GM18520 (cell line): ENCODE data around the gene PEAK3.
"Not testable (repeated sequence)": the region's sequence is repeated elsewhere in the genome, so short reads cannot be mapped to it uniquely, and the experiment has no call there.

Experiments used
- ATAC-seq: cut with Tn5 transposase; IDR thresholded peaks from one replicate; pipeline ENCODE4 v1.9.1; 2021; ENCODE audit not compliant: unreplicated experiment

Gene PEAK3

DNA sequence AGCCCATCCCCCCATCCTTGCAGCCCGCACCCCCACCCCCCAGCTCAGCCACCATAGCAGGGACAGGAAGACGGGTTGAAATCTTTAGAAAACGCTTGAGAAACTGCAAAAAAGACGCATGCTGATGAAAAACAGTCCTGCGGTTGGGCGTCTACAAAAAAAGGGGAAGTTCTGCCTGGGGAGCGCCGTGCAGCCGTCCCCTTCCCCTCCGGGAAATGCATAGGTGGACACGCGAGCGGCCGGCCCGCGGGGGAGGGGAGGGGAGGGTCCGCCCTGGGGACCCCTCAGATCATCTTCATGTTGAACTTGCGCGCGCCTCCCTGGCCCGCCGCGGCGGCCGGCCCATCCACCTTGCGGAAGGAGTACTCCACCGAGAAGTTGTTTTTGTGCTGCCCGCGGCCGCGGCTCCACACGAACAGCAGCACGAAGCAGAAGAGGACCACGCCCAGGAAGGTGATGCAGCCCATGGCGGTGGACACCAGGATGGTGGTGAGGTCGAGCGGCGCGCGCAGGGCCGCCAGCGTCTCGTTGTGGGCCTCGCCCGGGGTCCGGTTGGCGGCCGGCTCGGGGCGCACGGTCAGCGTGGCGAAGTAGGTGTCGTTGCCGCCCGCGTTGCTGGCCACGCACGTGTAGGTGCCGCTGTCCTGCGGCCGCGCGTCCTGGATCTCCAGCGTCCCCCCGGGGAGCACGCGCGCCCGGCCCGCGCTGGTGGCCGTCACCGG, 7.9 kb upstream of the PEAK3 start:
- ATAC-seq, result no peak

DNA sequence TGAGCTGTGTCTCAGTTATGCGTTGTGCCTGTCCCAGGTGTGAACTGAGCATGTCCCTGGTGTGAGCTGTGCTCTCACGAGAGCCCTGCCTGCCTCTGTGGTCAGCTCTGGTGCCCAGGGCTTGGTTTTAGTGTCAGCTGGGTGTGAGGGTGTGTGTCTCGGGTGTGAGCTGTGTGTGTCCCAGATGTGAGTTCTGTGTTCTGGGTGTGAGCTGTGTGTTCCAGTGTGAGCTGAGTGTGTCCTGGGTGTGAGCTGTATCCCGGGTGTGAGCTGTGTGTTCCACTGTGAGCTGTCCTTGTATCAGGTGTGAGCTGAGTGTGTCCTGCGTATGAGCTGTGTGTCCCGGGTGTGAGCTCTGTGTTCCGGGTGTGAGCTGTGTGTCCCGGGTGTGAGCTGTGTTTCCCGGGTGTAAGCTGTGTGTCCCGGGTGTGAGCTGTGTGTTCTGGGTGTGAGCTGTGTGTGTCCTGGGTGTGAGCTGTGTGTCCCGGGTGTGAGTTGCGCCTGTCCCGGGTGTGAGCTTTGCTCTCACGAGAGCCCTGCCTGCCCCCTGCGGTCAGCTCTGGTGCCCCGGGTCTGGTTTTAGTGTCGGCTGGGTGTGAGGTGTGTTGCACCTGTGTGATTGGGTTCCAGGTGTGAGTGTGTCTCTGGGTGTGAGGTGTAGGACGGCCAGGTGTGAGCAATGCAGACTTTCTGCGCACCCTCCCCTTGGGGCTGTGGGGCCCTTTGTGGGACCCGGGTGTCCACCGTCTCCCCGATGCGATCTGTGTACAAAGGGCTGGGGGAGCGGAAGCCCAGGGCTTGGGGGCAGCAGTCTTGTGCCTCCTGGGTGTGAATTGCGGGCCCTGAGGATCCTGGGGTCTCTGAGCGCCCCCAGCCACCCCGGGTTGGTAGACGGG, 7.1 kb upstream of the PEAK3 start:
- ATAC-seq, result no peak

DNA sequence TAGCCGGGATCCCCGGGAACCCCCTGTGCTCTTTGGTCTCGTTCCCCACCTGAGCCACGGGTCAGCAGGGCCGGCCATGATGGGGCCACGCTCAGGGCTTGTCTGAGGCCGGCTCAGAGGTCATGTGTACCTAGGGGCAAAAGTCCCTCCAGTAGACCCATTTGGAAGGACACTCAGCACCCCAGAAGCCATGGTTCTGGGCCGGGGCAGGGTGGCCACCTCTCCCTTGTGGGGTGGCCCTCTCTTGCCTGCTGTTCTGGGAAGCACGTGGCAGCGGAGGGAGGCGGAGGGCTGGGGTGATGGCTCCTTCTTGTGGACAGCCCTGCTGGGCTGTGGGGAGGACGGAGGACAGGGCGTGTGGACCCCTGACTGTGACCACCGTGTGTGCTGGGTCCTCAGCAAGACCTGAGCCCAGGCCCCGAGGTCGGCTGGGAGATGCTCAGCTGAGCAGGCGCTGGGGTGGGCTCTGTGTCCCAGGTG, 6.4 kb upstream of the PEAK3 start:
- no peak for ATAC-seq

DNA sequence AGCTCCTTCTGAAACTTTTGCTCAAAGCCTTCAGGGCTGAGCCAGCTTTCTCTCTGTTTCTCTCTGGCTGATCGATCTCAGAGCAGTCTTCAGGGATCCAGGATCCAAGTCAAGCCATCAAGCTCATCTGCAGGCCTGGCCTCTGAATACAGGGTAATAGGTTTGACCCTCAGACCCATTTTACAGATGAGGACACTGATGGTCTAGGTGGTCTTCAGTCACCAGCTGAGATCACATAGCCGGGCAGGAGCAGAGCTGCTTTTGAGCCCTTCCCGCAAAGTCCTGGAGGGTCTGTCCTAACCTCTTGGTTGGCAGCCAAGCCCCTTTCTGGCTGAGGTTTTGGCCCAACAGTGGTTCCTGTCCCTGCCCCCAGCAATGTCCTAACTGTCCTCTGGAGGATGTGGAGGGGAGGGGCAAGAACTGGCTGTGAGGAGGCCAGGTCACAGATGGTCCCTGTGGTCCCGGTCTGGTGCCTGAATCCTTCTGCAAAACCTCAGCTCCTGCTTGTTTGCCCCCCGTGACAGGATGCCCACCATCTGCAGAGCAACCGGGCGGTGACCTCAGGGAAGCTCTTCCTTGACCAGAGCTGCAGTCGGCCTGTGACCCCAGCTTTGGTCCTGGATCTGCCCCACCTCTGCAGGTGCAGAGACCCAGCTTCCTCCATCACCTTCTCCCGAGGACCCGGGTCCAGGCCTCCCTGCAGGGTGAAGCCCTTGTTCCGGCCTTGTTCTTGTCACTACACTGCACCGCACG, 5.8 kb upstream of the PEAK3 start:
- no peak for ATAC-seq

DNA sequence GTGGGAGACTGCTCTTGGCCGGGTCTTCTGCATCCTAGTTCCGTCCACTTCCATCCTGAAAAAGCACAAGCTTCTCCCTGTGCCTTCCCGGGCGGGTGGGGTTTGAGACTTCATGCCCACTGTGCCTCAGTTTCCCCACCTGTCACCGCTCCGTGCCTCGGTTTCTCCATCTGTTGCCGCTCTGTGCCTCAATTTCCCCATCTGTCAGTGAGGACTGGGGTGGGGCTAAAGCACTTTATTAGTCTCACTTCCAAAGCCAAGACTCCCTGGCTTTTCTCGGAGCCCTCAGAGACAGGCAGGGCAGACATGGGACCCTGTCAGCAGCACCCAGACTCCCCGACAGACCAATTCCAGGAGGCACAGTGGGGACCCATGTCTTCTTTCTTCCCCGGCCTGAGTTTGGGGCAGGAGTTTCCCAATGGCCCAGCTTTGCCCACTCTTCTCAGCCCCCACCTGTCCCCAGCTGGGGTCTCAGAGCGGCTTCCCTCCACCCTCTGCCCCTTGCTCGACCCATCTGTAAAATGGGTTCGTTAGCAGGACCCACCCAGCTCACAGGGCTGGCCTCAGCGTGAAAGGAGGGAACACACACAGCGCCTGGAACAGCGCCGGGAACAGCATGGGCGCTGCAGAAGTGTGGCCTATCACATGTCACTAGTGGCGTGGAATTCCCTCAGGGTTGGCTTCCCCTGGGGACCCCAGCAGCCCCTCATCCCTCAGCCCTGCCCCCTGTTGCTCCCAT, 4.6 kb upstream of the PEAK3 start:
- ATAC-seq, result no peak

DNA sequence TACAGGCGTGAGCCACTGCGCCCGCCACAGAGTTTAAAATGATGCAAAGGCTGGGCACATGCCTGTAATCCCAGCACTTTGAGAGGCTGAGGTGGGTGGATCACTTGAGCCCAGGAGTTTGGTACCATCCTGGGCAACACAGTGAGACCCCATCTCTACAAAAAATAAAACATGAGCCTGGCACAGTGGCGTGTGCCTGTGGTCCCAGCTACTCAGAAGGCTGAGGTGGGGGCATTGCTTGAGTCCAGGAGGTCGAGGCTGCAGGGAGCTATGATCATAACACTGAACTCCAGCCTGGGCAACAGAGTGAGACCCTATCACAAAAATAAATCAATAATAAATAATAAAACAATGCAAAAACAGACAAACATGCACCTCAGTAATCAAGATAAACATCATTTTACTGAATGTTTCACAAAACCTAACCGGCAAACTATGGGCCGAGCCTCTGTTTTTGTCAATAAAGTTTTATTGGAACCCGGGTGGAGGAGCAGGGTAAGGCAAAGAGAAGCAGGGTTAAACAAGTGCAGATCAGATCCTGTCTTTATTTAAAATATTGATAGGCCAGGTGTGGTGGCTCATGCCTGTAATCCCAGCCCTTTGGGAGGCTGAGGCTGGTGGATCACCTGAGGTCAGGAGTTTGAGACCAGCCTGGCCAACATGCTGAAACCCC, 2.0 kb upstream of the PEAK3 start:
- no peak for ATAC-seq

DNA sequence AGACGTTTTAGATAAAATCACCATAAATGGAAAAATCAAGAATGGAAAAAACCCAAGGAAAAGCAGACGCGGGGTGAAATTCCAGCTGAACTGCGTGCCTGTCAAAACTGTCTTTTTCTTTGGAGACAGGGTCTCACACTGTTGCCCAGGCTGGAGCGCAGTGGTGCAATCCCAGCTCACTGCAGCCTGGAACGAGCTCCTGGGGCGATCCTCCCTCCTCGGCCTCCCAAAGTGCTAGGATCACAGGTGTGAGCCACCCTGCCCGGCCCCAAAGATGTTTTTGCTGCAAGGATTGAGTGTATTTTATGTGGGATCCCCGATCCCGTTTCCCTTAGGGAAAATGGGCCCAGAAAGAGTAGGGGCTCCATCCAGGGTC, 875 bp upstream of the PEAK3 start:
- ATAC-seq, result no peak

DNA sequence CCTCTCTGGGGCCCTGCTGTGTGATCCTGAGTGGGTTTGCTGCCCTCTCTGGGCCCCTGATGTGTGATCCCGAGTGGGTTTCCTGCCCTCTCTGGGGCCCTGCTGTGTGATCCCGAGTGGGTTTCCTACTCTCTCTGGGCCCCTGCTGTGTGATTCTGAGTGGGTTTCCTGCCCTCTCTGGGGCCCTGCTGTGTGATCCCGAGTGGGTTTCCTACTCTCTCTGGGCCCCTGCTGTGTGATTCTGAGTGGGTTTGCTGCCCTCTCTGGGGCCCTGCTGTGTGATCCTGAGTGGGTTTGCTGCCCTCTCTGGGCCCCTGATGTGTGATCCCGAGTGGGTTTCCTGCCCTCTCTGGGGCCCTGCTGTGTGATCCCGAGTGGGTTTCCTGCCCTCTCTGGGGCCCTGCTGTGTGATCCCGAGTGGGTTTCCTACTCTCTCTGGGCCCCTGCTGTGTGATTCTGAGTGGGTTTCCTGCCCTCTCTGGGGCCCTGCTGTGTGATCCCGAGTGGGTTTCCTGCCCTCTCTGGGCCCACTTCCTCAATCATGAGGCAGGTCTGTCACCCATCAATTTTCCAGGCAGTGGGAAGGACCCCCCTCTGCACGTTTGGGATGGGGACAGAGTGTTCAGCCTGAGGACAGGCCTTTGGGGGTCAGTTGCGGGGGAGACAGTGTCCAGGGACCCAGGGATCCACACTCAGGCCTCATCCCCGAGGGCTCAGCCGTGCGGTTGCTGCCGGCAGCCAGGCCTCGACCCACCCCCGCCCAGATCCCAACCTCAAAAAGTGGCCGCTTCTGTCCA, 512 bp downstream of the PEAK3 start:
- ATAC-seq, result not testable (repeated sequence)

DNA sequence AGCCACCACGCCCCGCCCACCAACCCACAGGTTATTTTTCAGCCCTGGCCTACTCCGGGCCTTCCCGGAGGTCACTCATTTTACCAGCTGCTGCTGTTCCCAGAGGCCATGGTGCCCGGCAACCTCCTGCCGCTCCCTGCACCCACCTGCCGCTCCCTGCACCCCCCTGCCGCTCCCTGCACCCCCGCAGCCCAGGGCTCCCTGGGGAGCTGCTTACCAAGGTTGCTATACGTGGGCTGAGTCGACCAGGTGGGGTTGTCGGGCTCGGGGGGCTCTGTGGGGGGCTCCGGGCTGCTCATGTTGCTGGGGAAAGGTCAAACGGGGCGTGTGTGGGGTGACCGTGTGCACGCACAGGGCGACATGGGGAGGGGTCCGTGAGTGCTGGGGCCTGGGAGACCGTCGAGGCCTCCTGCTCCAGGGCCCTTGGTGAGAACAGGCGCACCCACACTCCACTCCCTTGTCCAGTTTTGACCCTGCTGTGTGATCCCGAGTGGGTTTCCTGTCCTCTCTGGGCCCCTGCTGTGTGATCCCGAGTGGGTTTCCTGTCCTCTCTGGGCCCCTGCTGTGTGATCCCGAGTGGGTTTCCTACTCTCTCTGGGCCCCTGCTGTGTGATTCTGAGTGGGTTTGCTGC, 1.2 kb downstream of the PEAK3 start:
- ATAC-seq, result no peak

DNA sequence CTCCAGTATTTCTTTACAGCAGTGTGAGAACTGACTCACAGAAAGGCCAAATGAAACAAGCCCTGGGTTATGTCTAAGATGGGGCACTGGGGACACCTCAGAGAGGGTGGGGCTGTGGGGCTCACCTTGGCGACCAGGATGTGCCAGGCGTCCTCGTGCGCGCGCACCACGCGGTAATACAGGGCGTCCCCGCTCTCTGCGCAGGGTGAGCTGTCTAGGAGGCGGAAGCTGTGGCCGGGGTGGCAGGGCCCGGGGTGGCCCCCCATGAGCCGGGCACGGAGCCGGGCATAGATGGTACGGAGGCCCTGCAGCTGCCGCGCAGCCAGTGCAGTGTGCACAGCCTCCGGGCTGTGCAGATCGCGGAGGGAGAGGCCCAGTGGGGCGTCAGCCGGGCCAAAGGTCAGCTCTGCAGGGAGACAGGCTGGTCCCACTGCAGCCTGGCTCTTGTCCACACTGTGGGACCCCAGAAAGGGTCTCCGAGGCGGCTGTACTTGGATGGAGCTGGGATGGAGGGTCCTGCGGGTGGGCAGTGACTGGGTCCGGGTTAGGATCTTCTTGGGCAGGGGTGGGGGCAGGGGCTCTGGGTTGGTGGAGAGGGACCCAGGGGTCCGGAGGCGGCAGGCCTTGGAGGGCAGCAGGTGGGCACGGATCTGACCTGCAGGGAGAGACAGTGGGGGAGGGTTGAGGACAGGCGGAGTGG, 3.4 kb downstream of the PEAK3 start:
- ATAC-seq, result no peak

DNA sequence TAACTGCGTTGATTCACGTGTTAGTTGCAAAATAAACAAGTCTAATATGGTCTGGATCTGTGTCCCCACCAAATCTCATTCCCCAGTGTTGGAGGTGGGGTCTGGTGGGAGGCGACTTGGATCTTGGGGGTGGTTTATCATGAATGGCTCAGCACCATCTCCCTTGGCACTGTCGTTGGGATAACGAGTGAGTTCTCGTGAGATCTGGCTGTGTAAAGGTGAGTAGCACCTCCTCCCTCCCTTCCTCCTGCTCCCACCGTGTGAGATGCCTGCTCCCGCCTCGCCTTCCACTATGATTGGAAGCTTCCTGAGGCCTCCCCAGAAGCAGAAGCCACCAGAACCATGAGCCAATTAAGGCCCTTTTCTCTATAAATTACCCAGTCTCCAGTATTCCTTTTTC, 4.8 kb downstream of the PEAK3 start:
- no peak for ATAC-seq

DNA sequence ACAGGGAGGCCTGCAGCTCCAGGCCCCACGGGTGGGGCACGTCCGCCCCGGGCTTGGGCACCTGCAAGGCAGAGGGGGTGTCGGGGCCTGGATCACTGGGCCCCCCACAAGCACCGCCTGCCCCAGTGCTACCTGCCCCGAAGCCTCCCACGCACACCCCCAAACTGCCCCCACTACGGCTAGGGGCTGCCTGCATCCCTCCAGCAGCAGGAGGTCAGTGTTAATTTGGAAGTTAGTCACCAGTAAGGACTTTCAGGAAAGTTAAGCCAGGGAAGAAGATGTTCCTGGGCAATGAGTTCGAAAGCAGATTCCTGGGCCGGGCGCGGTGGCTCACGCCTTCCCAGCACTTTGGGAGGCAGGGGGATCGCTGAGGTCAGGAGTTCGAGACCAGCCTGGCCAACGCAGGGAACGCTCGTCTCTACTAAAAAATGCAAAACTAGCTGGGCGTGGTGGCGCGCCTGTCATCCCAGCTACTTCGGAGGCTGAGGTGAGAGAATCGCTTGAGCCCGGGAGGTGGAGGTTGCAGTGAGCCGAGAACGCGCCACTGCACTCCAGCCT, 5.5 kb downstream of the PEAK3 start:
- ATAC-seq, result no peak

DNA sequence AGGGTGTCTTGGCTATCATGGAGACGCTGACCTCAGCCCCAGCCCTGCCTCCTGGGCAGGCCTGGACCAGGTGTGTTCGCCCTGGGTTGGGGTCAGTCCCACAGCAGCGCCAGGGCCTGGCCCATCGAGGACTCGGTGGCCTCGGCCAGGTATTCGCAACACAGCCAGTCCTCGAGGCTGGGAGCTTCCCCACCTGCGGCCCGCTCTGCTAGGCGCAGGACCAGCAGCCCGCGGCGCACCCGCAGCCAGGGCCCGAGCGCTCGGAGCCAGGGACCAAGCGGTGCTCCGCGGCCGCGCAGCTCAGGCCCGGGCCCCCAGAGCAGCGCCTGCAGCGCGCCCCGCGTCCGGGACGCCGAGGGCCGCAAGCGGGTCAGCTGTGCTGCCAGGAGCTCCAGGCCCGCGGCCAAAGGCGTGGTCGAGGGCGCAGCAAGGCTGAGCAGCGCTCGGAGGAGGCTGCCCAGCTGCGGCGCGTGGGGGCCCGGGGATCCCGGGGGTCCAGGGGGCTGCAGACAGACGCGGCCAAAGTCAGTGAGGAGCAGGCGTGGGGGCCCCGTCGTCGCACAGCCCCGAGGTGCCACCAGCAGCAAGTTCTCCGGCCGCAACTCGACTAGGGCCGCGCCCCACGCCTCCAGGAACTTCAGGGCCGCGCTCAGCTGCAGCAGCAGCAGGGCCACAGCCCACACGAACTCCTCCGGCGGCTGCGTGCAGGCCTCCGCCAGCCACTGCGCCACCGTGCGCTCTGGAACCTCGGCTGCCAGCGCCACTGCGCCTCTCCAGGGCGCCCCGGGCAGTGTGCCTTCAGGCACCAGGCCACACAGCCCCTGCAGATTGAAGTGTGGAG, 6.2 kb downstream of the PEAK3 start:
- ATAC-seq, result no peak

DNA sequence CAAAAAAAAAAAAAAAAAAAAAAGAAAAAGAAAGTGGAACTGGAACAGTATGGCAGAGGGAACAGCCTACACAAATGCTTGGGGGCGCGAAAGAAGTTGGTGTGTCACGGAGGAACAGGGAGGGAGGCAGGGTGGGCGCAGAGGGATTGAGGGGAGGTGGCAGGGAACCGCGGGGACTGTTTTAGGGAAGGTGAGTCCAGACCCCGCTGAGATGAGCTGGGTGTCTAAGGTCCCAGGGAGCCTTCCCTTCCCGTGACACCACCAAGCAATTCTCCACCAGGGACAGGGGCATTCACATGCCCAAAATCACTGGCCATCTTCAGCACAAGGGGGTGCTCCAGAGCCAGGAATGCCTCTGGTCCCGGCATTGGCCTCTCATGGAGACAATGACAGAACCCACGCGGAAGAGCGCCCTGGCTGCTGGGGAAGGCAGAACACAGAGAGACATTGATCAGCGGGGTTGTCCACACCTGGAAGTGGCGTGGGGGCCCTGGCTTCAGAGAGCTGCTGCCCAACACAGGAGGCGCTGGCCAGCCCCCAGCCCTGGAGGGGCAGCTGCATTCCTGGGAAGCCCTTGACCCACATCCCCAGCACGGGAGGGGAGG, 6.9 kb downstream of the PEAK3 start:
- no peak for ATAC-seq

DNA sequence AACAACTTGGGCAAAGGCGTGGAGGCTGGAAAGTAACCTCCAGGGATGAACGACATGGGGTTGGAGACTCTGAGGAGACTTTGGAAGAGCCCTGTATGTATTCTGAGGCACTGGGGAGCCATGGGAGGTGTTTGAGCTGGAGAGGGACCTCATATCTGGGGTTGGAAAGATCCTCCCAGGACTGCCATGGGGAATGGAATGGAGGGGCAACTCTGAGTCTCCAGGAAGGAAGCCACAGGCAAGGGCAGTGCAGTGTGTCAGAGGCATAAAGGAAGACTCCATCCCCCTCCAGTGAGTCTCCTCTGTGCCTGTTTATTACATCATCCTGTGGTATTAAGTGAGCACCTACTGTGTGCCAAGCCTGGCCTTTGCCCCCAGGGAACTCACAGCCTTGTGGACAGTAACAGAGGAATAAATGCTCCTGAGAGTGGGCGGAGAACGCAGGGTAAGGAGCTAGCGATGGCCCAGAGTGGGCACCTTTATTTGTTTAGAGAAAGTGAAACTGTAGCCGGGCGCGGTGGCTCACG, 7.7 kb downstream of the PEAK3 start:
- no peak for ATAC-seq

DNA sequence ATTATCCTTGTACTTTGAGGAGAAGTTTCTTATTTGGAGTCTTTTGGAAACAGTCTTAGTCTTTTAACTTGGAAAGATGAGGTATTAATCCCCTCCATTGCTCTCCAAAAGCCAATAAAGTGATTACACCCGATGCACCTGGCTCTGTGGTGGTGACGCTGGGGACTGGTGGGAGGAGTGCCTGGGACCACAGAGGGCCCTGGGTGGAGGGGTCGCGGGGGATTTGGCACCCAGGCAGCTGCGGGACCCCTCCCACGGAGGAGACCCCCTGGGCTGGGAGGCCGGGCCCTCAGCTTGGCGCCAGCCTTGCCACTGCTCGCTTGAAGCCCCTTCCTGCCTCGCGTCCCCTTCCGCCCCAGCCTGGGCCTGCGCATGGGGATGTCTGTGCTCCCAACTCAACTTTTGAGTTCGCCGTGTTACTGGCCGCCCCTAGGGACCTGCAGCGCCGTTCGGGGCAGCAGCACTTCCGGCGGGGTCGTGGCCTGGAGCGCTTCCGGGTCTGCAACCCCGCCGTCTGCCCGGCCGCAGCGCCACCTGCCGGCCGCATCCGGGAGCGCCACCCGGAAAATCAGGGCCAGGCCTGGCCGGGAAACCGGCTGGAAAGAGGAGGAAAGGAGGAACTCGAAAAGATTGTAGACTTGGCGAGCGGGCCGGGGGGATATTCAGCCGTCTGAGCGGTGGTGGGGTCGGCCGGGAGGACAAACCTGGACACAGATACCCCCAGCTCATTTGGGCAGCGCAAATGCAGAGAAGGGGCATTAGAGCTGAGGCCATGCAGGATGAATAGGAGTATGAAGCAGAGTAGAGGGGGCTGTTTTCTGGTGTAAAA, 8.4 kb downstream of the PEAK3 start:
- no peak for ATAC-seq
